ENCODE measurements around the gene KLF16.

KLF16 gene

GRCh38 chr19:1823539-1824251, 39.7 kb downstream of the KLF16 start:
- DNase-seq (ENCODE audit: low read depth in 2 of 2): no peak

DNA sequence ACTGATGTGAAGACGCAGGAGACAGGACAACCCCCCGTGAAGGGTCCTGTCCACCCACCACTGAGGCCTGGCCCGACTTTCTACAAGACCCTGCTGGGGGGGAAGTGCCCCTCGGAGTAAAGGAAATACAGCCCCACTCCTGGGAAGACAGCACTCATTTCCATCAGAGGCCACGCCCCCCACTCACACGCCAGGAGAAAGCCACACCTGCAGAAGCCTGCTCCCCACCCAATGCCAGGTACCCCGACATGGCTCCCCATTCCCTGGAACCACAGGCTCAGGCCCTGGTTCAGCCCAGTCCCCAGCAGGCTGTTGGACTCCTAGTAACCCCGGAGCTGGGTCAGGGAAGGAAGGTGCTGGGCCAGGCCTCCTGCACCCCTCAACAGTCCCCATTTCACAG, 40.4 kb downstream of the KLF16 start:
- no peak for DNase-seq (ENCODE audit: low read depth in 2 of 2)

DNA sequence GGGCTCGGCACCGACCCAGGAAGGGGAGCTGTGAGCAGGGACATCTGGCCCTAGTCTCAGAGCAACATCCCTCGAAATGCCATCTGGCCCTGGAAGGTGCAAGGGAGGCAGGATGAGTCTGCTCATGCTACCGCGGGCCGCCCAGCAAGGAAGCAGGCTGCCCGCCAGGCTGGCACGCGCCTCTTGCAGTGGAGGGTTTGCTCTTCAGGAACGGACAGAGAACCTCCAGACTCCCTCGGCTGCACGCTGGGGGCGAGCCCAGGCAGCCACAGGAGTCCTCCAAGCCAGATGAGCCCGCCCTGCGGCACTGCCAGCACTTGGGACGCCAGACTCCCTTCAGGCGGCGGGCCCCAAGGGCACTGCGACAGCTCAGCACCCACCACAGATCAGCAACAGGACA, 41.2 kb downstream of the KLF16 start:
- no peak for DNase-seq (ENCODE audit: low read depth in 2 of 2)

DNA sequence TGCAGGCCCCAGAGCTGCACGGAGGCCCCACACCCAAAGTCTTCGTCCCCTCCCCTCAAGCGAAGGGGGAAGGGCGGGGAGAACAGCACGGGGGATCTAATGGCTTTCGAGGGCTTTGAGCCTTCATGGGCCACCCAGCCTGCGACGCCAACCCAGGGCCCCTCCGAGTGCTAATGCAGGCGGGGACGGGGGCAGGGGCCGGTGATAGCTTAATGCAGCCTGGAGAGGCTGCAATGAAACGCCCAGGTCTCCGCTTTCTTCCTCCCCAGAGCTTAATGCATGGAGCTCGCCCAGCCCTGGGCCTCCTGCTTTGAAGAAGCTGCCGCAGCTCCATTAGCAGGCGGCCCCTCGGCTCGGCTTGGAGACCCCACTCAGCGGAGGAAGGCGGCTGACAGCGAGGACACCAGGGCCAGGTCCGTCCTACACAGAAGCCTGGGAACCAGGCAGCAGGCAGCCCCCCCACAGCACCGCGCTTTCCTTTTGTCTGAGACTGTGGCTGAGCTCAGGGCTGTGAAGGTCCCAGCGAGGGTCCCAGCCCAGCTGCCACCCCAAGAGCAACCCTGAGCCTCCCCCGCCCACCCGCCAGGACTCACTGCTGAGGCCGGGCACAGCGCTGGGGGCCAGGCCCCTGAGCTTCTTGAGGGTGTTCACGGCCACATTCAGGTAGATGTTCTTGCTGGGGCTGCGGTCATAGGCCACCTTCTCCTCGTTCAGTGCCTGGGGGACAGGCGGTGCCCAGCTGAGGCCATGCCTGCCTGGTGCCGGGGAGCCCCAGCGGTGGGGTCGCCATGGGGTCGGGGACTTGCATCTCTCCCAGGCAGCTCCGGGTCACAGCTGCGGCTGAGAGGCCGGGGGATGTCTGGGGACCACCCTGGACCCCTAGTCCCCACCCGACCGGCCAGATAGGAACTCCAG, 43.8 kb downstream of the KLF16 start:
- DNase-seq (ENCODE audit: low read depth in 2 of 2): no peak

DNA sequence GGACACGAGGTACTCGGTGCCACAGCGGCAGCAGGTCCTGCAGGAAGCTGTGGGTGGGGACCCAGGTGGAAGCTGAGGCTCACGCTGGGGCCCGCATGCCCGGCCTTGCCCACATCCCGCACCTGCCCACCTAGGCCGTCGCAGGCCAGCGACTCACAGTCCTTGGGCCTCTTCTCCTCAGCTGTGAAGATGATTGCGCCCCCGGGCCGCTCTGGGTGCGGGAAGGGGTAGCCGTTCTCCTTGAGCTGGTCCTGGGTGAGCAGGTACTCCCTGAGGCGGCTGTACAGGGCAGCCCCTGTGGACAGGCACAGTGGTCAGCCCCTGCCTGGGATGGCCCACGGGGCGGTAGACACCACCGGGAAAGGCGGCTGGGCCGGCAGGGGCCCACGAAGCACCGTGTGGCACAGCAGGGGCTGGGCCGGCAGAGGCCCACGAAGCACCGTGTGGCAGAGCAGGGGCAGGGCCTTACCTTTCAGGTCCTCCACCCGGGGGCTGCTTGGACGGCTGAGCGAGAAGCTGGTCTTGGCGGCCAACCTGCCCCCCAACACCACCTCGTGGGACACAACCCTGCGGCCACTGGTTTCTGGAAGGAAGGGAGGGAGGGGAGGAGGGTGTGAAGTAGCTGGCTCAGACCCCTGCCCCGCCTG, 44.7 kb downstream of the KLF16 start:
- DNase-seq (ENCODE audit: low read depth in 2 of 2): no peak

DNA sequence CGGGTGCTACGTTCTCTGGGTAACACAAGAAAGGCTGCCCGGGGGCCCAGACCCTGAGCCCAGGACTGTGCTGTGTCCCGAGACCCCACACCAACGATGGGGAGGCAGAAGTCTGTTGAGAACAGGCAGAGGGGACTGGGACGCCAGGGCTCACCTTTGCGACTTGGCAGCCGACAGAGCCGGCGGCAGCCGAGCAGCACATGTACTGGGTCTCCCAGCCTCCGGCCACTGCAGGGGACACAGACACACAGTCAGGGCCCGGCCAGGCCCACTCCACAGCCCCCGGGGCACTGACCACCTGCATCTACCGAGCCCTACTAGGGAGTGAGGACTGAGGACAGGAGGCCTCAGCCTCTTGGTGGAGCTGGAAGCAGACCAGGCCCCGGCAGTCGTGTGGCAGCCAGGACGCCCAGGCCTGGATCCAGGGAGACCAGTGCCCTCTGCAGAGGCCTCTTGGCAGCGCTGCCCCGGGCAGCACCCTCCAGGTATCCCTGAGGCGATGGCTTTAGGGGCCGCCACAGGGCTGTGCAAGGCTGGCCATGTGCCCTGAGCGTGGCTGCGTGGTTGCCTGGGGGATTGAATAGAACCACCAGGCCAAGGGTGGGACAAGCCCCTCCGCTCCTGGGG, 45.7 kb downstream of the KLF16 start:
- DNase-seq (ENCODE audit: low read depth in 2 of 2): no peak

DNA sequence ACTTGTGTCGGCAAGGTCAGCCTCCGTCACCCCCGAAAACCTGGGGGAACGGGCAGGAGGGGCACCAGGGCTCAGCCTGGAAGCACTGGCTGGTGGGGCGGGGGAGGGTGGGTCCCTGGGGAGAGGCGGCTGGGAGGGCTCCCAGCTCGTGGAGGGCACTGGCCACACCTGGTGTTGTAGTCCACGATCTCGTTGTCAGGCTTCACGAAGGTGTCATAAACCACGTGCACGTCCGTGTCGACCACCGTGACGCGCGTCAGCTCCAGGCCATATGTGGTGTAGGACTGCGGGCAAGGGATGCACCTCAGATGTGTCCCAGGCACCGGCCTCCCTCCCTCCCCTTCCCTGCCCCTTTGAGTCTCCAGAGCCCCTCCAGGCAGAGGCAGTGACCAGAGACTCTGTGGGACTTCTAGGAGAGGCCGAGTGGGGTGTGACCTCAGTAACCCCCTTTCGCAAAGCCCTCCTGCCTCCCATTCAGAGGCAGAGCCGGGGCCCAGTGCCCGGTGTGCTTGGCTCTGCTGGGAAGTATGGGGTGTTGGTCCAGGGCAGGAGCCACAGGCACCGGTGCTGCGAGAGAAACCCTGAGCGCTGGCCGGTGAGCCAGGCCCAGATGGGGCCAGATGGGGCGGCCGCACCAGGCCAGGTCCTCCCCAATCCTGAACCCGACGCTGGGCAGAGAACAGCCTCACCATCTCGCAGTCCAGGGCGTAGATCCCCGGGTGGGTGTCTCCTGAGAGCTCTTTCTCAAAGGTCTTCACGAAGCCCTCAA, 46.7 kb downstream of the KLF16 start:
- no peak for DNase-seq (ENCODE audit: low read depth in 2 of 2)

DNA sequence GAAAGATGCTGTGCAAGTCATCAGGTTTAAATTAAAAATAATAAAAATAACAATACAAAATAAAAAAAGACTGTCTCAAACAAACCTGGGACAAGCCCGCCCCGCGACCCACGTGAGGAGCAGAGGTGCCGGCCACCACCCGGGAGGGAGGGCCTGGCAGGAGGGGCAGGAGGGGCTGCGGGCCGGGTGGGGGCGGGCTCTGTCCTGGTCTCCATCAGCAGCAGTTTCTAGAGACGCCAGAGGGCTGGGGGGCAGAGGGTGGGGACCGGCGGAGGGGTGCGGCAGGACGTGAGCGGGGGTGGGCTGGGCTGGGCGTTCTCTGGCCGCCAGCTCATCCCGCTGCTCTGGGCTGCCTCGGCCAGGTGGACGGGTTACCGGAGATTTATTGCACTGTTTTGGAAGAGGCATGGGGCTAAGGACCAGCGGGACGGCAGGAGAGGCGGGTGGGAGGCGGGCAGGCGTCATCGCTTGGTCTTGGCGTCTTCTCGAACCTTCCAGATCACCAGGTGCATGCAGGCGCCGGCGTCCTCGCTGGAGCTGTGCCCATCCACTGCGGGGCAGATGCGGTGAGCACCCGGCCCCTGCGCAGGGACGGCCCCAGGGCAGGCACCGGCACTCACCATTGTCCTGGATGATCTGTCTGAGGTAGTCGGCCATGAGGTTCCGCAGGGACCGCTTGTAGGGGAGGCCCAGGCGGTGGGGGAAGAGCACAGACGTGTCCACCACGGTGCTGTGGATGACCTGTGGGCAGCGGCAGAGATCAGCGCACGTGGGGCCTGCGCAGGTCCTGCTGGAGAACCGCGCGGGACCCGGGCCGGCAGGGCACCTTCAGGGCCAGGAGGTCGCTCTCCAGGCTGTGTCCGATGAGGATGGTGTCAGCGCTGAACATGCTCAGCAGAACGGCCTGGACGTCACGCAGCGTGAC, 47.5 kb downstream of the KLF16 start:
- no peak for DNase-seq (ENCODE audit: low read depth in 2 of 2)

DNA sequence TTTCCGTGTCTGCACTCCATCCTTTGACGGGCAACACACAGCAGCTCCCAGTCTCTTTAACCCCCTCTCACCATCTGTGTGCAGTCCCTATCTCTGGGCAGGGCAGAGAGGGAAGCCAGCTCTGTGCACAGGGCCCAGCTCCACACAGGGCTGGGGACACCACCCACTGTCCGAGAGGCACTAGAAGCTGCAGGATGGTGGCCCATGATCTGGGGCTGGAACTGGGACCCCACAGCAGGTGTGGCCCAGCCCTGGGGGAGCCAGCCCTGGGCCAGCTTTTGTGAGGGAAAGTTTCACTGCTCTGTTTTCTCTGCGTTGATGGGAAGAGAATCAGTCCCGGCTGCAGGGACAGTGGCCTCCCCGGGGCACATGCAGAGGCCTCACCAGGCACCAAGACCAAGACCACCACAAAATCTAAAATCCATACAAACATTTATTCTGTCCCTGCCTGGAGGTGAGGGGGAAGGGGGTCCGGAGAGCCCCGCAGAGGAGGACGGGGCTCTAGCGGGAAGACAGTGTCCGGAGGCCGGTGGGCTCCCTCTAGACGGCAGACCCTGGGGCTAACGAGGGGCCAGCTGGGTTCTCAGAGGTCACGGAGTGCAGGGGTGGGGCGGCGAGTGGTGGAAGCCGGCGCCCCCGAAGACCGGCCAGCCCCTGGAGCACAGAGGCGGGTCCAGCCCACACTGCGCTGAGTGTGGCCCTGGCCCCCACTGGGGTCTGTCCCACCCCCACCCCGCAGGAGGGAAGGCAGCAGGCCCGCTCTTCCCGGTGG, 48.4 kb downstream of the KLF16 start:
- no peak for DNase-seq (ENCODE audit: low read depth in 2 of 2)

GRCh38 chr19:1814391-1814790, 49.0 kb downstream of the KLF16 start:
- DNase-seq (ENCODE audit: low read depth in 2 of 2): no peak

GRCh38 chr19:1813192-1814182, 49.9 kb downstream of the KLF16 start:
- no peak for DNase-seq (ENCODE audit: low read depth in 2 of 2)

- peak; percentile 46 to 62 for DNase-seq (ENCODE audit: low read depth in 2 of 2)
These were observed 50.8 kb downstream of the KLF16 start for GRCh38 chr19:1812426-1813191.

DNA sequence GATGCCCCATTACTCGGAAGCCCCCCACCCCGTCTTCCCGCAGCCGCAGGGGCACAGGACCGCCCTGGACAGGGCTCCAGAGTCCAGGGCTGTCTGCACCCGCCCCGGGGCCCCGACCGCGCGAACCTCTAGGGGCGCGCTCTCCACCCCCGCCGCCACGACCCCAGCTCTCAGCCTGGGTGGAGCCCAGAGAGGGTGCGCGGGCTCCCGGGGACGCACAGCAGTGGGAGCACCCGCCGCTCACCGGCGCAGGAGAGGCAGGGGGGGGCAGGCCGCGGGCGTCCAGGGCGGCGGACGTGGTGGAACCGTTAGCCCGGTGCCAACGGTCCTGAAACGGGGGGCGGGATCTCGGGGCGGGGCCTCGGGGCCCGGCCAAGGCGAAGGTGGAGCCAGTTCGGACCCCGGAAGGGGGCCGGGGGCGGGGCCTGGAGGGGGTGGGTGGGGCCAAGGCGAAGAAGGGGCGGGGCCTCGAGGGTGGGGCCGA, 51.4 kb downstream of the KLF16 start, which contains the start of gene ATP8B3:
ATP8B3 (minus strand) TSS at position 335 of the 484 bp plus-strand sequence. CDS start 540 bp downstream, outside the sequence.
- DNase-seq (ENCODE audit: low read depth in 2 of 2): peak in 1 of 2 donors; percentile 66

DNA sequence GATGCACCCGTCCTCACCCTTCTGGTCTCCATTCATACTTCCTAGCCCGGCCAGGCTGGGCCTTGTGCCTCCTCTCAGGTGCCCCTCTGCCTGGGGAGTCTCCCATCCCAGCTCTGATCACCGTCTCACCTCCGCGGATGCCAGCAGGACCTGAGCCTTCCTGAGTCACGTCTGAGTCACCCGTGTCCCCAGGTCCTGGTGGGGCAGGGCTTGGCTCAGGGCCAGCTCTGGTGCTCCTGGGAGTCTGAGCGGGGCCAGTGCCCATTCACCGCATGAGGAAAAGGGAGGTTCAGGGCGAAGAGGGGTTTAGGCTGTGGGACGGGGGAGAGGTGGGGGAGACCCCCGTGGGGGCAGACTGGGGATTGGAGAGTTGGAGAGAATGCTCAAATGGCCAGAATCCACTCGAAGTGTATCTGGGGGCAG, 51.9 kb downstream of the KLF16 start:
- peak; percentile 11 to 21 for DNase-seq (ENCODE audit: low read depth in 2 of 2)

GRCh38 chr19:1810439-1811160, 52.8 kb downstream of the KLF16 start:
- DNase-seq (ENCODE audit: low read depth in 2 of 2): no peak

GRCh38 chr19:1809678-1810077, 53.7 kb downstream of the KLF16 start:
- DNase-seq (ENCODE audit: low read depth in 2 of 2): no peak

DNA sequence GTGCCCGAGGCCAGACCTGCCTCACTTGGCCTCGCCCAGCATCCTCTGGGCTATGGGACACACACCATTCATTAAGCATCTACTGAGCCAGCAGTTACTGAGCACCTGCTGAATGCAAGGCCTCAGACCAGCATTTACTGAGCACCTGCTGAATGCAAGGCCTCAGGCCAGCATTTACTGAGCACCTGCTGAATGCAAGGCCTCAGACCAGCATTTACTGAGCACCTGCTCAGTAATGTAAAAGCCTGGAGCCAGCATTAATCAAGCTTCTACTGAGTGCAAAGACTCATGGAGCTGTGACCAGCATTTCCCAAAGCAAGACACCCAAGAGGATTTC, 55.0 kb downstream of the KLF16 start:
- no peak for DNase-seq (ENCODE audit: low read depth in 2 of 2)

Data from stimulated activated CD8-positive, alpha-beta memory T cell treated with anti-CD3 and anti-CD28 coated beads, Interleukin-2, amount 100 ng/mL, for 1 hour (primary cell).